HG02973 (cell line): ENCODE data around the gene P2RY1.

Source experiments
- ATAC-seq: cut with Tn5 transposase; IDR thresholded peaks from one replicate; pipeline ENCODE4 v1.9.1; 2021; ENCODE audit warnings: moderate library complexity; ENCODE audit not compliant: unreplicated experiment

The P2RY1 gene, protein sequence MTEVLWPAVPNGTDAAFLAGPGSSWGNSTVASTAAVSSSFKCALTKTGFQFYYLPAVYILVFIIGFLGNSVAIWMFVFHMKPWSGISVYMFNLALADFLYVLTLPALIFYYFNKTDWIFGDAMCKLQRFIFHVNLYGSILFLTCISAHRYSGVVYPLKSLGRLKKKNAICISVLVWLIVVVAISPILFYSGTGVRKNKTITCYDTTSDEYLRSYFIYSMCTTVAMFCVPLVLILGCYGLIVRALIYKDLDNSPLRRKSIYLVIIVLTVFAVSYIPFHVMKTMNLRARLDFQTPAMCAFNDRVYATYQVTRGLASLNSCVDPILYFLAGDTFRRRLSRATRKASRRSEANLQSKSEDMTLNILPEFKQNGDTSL

DNA sequence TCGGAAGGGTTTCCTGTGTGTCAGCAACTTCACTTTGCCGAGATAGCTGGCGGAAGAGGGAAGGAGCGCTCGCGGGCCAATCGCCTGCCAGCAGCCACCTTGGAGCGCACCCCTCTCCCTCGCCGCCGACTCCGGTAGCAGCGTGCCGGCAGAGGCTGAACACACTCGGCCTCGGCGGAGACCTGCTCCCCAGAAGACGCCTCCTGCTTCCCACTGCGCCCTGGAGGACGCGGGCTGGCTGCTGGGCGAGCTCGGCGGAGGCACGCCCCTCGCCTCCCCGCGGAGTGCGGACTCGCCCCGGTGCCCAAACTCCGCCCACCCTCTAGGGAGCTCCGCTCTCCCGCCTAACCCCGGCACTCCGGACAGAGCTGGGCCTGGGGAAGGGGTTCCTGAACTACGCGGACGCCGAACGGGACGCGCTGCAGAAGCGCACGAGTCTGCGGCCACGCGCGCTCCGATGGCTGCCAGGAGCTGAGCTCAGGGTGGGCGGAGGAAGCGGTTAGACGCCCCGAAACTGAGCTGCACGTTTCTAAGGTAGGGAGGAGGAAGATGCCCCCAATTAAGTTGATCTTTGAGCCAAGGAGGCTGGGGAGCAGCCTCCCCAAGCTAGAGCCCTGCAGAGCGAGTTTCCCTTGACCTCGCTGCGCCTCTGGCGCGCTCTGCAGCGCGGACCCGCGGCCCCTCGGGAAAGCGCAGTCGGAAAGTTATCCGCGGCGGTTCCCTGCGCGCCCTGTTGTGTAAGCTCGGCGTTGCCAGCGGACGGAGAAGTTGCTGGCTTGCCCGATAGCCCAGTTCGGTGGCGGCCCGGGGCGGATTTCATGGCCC lies at the start of gene P2RY1:
Gene P2RY1, plus strand, starts transcription at position 356 of the 825 bp plus-strand sequence. CDS start 652 bp downstream, outside the sequence.
- peak; percentile 70 for ATAC-seq

DNA sequence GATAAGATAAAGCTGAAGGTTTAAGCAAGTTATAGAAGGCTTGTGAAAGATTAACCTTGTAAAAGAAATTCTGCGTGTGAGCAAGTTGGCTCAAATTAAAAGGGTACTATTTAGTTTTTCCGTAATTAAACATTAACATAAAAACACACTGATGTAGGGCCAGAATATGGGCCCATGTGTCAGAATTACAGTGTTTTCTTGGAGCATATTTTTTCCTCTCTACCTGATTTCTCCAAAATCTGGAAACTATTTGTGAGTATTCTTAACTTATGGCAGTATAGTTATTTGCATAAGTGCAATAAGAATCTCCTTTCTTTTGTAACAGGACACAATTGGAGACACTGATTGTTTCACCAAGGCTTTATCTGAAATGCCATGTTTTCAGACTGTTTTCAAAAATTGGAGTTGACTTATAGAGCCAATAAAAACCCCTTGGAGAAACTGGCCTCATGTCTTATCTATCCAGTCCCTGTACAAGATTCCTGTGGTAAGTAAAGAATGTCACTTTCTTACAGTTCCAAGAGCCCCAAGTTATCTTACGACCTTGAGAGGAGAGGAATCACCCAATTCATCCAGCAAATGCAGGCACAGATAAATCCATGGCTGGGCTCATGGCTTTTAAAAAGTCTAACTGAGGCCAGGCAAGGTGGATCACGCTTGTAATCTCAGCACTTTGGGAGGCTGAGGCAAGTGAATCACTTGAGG lies 47.8 kb upstream of the P2RY1 start:
- no peak for ATAC-seq

DNA sequence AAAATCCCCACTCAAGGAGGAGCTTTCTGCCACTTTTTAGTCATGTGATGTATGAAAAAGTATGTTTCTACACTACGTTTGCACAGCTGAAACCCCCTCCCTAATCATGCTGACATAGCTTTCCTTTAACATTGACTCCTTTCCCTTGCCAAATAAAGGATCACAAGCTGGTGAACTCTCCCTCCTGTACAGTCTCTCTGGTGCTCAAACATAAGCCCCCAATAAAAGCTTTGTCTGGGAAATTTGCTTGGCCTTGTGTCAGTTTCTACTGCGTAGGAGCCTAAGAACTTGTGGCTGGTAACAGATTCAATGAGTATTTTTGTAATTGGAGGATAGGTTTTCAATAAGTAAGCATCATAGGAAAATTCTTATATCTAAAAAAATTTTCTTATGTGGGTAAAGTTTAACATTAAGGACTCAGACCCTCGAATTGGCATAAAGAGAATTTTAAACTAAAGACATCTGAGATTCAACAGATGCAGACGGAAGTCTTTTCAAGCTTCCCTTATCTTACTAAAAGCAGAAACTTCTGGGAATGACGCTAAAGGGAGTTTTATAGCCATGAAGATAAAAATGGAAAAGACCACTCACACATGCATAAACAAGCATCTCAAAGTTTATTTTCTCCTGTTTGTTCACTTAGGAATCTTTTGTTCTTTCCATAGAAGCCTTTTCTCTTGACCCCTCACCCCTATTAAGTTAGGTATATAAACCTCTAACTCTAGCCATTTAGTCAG lies 44.1 kb upstream of the P2RY1 start:
- ATAC-seq, result no peak

DNA sequence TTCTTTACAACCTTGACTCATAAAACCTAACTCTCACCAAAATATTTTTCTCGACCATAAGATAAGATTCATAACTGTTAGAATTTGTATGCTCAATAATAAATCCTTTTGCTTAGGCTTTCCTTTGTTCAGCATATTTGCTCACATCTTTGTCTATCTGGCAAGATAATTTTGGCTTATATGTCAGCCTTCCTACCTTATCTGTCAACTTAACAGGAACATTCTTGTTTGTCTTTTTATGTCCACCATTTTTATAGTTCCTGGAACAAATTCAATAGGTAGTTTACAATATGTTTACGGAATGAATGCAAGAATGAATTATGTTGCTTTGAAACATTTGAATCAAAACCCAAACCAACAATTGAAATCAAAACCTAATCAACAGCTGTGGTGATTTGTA lies 41.0 kb upstream of the P2RY1 start:
- ATAC-seq, result no peak

DNA sequence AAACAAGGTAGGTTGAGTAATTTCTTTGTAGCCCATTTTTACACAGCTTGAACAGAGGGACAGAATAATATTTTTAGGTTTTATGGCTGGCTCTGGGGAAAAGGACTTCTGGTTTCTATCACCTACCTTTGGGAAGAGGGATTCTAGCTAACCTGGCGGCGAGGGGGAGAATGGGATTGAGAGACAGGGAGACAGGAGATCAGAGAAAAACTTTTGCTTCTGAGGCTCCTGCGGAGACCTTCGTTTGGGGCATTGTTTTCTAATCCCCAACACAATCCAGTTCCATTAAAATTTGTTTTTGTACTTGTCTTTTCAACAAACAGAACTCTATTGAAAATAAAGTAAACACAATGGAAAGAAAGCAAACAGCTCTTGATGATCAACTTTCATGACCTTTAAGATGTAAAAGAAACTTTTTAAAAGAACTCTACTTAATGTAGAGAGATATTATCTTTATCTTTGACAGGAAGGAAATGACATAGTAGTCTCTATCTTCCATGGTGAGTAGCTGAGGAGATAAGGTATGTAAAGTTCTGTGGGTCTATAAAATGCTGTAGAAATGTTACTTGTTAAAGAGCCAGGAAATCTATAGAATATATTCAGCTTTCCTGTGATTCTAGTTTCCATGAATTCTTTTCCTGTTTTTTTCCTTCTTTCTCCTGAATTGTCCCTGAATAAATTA lies 37.0 kb upstream of the P2RY1 start:
- ATAC-seq, result no peak

DNA sequence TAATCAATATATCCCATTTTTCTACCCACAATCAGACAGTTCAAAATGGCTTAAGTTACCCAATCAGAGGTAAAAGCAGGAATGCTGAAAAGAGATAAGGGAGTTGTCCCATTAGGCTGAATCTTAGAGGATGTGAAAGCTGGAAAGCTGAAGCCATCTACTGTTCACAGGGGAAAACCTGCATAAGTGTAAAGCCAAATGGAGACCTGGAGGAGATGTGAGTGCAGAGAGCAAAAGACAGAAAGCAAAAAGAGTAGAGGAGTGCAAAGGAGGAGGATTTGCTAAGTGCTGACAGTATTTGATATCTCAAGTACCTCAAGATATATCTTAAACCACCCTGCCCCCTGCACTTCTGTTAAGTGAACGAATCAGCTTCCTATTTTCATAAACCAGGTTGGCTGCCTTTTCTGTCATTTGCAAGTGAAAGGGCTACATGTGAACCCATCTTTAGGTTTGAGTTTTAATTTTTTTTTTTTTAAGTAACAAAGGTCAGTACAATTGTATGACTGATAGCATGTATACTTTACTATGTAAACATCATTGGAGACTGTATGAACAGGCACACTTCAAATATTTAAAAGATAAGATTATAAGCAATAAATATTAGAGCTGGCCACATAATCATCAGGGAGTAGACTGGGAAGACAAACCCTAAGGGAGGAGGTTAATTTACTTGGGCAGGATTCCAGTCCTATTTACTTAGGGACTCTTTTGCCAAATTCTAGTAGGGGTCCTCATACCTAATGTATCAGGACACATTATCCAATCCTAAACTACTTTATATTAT lies 22.8 kb upstream of the P2RY1 start:
- ATAC-seq, result no peak

DNA sequence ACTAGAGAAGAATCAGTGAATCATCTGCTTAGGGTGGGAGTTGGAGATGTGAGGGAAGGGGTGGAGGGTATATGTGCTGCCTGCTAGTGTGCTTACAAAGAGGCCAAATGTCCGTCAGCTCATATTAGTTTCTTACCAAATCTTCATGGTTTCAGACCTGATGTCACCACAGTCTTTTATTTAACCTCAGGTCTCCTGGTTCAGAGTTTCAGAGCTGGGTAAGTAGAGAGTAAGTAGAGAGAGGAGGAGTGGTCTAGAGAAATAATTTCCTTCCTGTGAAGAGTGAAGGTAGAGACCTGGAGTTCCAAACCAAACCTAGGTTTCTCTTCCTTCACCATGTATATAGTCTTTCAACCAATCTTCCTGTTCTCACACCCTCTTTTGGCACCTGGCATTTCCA lies 17.5 kb upstream of the P2RY1 start:
- ATAC-seq, result no peak

DNA sequence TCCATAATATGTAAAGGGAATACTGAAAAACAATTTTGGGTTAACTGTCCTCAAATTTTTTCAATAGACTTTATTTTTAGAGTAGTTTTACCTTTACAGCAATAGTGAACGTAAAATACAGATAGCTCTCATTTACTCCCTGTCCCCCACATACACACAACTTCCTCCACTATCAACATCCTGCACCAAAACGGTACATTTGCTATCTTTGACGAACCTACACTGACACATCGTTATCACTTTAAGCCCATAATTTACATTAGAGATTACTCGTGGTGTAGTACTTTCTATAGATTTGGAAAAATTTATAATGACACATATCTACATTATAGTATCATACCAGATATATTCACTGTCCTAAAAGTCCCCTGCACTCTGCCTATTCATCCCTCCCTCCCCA lies 16.9 kb upstream of the P2RY1 start:
- no peak for ATAC-seq

DNA sequence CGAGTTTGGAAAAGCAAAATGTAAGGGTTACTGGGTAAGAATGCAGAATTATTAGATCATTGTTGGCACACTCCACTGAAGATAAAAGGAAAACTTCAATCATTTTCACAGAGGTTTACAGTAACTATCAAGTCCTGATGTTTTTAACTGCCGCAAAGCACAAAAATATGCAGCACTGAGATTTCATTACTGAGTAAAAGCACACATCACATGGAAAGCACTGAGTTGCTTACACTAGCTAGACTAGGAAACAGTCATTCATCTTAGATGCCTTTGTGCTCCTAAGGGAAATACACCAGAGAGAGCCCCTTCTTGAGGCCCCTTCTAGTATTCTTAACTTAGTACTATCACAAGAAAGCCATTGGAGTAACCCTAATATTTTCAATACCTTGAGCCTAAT lies 11.8 kb upstream of the P2RY1 start:
- ATAC-seq, result no peak

DNA sequence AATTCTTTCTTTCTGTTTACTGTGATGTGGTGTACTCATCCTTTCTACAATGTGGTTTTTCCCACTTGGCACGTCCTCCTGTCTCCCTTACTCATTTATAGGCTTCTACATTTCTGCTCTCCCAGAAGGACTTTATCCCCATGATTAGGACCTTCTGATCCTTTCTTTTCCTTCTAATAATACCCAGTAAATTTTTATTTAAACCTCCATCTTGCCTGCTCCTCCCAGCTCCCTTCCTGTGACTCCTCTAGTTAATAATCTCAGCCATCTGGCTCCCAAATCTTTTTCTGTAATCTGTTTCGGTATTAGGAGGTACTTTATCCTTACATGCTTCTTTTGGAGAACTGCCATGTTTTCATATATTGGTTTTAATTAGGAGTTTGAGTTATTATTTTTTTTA lies 11.2 kb upstream of the P2RY1 start:
- ATAC-seq, result no peak

DNA sequence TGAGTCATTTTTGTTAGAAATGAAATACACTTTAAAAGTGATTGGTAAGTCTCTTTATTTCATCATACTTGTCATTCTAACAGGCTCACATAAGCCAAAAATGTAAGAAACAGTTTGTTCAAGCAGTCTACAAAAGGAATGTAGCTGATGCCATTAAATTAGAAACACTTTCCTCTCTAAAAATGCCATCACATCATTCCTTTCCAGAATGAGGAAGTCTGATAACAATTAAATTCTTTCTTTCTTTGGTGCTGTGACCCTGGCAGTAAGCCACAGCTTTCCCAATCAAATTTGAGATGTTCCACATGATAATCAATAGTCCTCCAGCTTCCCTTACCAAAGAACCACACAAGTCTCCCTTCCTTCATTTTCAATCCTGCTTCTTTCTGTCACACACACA lies 9.4 kb upstream of the P2RY1 start:
- ATAC-seq, result no peak

DNA sequence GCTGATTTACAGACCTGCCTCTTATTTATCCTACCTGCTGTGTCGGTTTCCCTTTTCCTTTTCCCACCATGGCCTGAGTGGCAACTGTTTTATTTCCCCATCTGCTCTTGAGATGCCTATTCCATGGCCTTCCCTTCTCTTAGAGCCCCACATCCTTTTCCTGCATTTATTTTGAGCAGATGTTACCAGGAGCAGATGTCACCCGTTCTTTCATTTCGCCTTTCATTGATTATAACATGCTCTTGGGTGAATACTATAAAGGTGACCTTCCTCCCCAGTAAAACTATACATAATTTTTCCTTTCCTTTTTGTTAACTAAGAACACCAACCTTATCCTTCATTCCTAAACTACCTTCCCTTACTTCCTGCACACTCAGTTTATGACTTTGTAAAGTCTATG lies 8.5 kb upstream of the P2RY1 start:
- no peak for ATAC-seq

DNA sequence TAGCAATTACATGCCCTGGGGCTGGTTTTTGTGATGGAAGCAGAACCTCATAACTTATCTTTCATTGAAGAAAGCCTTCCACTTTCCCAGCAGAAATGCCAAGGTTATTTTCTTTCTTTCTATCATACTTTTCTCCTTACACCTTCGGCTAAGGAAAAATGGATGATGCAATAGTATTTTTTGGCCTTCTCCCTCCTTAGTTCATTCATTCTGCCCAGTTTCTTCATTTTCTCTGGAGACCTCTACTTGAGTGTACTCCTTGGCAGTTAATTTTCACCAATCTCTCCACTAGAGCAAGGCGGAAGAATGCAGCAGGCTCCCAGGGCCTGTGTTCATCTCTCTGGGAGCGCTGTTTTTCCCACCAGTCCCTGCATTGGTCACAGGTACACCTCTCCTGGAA lies 7.6 kb upstream of the P2RY1 start:
- ATAC-seq, result no peak

DNA sequence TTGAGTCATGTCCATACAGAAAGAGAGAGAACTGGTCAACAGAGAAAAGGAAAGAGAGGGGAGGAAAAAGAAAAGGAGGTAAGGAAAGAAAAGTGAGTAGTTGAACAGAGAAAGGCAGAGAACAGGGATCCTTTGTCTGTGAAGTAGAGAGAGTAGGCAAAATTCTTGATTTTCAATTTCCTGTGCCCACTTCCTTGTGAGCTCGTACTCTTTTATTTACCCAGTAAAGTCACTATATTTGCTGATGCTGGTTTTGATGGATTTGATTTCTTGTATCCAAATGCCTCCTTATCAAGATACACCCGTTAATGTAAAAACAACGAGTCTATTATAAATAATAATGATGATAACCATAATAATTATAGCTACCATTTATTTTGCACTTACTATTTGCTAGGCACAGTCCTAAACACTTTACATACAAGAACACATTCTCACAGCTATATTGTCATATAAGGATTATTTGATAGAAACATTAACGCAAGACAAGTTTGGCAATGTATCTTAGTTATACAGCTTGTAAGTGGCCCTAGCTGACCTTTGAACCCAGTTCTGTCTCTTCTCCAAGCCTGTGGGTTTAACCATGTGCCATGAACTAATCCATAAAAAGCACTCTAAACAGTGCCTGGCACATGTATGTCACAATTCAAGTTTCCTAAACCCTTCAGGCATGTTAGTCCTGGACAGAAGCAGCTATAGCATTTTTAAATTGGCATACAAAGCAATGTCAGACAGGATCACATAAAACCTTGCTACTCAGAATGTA lies 6.7 kb upstream of the P2RY1 start:
- no peak for ATAC-seq

DNA sequence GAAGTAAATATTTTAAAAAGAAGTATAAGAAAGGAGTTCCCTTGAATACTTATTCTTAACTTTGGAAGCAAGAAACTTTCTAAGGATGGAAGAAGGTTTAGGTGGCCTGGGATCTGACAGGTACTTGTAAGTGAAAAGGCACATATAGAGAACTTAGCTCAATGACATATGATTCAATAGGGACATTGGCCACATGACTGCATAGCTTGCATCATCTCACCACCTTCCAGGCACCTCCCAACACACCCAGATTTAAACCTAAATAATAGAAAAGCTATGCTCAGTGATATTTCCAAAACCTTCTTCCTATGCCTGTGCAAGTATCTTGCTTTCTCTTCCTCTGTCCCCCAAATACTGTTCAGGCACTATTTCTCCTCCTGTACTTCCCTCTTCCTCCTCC lies 4.7 kb upstream of the P2RY1 start:
- no peak for ATAC-seq

DNA sequence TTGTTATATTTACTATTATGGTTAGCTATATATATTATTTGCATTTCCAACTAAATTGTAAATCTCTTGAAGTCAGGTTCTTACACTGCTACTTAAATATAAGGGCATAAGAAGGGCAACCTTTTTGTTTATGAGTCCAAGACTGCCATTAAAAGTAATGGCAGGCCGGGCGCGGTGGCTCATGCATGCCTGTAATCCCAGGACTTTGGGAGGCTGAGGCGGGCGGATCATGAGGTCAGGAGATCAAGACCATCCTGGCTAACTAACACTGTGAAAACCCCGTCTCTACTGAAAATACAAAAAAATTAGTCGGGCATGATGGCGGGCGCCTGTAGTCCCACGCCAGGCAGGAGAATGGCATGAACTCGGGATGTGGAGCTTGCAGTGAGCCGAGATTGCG lies 2.9 kb upstream of the P2RY1 start:
- no peak for ATAC-seq

DNA sequence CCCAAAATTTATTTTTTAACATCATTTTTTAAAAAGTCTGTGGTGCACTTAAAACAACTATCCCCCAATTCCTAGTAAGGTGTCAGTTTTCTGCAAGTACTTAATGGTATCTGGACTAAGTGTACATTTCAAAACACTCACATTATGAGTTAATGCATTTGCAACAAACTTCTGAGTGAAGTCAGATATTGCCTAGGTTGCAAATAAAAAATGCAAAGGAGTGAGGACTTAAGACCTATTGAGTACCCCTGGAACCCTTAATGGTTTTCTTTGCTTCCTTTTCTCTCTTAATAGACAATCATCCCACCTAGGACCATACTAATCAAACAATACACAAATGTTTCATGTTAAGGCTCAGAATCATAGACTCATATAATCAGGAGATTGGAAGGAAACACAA lies 1.8 kb upstream of the P2RY1 start:
- ATAC-seq, result no peak

DNA sequence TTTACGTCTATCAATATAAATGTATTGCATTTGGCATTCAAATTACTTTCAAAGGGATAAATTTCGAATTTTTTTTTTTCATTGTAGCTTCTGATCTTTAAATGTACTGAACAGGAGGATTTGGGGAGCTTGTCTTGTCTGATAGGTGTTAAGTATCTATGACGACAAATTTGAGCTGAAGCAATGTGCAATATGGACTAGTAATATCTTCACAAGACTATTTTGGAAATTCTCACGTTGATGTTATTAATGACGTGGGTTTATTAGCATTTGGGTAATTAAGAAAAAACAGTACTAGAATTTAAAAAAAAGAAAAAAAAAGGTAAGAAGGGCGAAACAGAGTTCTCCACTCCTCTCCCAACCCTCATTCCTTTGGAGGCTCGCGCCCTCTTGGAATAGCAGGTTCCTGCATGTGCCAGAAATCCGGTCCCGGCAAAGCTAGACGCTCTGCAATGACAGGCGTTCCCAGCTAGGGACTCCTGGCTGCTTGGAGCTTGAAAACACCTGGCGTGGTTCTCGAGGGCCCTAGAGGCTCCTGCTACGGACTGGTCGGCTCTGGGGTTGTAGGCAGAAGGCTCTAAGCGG lies 648 bp upstream of the P2RY1 start:
- no peak for ATAC-seq
